Mesangial cell (primary cell): Measurements from ENCODE around the gene TXNDC15. TPM values are rescaled to one million over a fixed set of nuclear protein-coding genes. Genes with fewer than 3 reads are reported as not detected.

Source experiments
- total RNA-seq: library from RNA; depleted of rRNA; stranded (reverse); fragments of >200 nt; gene quantifications from 2 replicates; pipeline ENCODE4 v1.2.3, GENCODE V29; 2015

The TXNDC15 gene, protein sequence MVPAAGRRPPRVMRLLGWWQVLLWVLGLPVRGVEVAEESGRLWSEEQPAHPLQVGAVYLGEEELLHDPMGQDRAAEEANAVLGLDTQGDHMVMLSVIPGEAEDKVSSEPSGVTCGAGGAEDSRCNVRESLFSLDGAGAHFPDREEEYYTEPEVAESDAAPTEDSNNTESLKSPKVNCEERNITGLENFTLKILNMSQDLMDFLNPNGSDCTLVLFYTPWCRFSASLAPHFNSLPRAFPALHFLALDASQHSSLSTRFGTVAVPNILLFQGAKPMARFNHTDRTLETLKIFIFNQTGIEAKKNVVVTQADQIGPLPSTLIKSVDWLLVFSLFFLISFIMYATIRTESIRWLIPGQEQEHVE
- total RNA-seq: 70.5 and 81.6 TPM in 2 replicates

DNA sequence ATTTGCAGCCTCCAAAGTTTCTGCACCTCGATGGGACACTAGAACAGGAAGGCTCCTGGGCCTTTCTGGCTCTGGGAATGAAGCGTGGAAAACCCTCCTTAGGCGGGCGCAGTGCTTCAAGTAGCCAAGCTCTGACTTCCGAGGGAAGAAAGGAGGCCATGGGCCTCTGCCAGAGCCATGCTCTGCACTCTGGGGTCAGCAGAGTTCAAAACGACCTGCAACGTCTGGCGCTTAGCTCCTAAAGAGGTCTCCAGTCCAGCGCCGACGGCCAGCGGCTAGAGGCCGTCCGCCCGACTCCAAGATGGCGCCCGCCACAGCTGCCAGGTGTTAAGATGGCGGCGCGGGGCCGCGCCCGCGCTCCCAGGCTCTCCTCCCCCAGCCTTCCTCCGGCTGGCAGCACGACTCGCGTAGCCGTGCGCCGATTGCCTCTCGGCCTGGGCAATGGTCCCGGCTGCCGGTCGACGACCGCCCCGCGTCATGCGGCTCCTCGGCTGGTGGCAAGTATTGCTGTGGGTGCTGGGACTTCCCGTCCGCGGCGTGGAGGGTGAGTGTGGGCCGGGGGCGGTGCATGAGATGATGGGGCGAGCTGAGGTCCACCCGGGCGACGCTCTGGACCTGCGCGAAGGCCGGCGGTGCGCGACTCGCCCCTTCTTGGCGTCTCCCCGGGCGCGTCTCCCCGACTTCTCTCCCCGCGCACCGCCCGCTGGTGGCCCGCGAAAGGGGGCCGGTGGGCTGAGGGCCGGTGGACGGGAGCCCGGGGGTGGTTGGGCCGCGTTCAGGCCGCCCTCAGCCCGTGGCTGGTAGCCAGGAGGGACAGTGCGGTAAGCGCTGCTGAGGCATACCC, at the start of gene TXNDC15:
Gene TXNDC15, plus strand, starts transcription at position 385 of the 844 bp plus-strand sequence. Its CDS starts 57 bp downstream, at position 442.

DNA sequence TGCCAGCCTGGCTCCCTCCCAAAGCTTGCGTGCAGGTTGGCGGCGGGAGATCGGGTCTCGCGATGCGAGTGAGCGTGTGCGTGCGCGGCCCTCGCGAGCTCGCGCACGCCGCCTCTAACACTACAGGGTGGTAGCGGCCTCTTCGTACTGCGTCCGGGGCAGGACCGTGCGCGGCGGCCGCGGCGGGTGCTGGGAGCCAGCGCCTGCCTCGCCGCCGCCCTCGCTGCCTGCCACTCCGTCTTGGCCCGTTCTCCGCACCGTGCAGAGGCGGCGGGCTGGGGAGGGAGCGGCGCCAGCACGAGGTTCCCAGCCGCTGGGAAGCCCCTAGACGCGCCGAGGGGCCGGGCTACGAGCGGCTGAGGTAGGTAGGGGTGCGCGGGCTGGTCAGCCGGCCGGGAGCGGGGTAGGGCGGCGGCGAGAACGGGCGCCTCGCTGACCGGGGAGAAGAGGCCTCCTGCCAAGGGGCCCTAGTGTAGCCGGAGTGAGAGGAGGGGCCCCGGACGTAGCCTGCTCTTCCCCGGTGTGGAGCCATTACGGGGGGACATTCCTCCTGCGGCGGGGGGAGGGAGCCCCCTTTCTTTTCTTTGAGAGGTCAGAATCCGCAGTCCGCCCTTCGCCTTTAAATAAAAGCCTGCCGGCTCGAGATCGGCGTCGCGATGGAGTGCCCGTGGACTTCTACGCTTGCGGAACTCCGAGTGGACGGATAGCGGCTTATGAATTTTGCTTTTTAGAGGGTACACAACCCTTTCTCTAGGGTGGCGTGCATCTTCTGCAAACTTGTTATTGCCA, 28.1 kb upstream of the TXNDC15 start, which contains the start of gene C5orf24:
Gene C5orf24, plus strand, starts transcription at position 117 of the 789 bp plus-strand sequence. CDS start 8,933 bp downstream, outside the sequence.

GRCh38 chr5:134904610-134905245, 30.6 kb downstream of the TXNDC15 start, which contains the start of gene PCBD2:
Gene PCBD2 (plus strand): TSS chr5:134905131. CDS start chr5:134905140, 9 bp downstream.

Other genes with a start within 250 kb of the TXNDC15 start
- 14.5 and 18.9 TPM in 2 replicates for gene SAR1B, start 241.5 kb upstream of the TXNDC15 start, total RNA-seq
- gene SEC24A, start 225.6 kb upstream of the TXNDC15 start, total RNA-seq: 10.3 and 12.2 TPM in 2 replicates
- 12.9 and 27.9 TPM in 2 replicates for gene CAMLG, start 135.8 kb upstream of the TXNDC15 start, total RNA-seq
- gene DDX46, start 115.6 kb upstream of the TXNDC15 start, total RNA-seq: 8.6 and 17.3 TPM in 2 replicates
- 33.7 and 41.2 TPM in 2 replicates for gene C5orf24, start 28.4 kb upstream of the TXNDC15 start, total RNA-seq
- gene PCBD2, start 30.8 kb downstream of the TXNDC15 start, total RNA-seq: 6.2 and 7.5 TPM in 2 replicates
- gene CATSPER3, start 93.5 kb downstream of the TXNDC15 start, total RNA-seq: 0.13 and 0.16 TPM in 2 replicates
- gene PITX1, start 159.9 kb downstream of the TXNDC15 start, total RNA-seq: under 0.01 TPM in 1 of 2 replicates, not detected in the other